ENCODE measurements around the gene ITPA. TPM values are rescaled to one million over a fixed set of nuclear protein-coding genes. Genes with fewer than 3 reads are reported as not detected.

Gene ITPA
- total and polyA plus RNA-seq, 2 of the 13 experiments (the other 11 are each of a cell fraction or from before 2014, with no cell fraction given) = 60.1 to 103 TPM

- TF ChIP-seq HNF1B (CRISPR knock-in tag; IDR thresholded peaks at IDR 0.05) (no peak), DDIT3 (CRISPR knock-in tag; IDR thresholded peaks at IDR 0.05) (no peak), RXRB (CRISPR knock-in tag; IDR thresholded peaks at IDR 0.05; ENCODE audit: borderline replicate concordance) (0 out of 2 replicates have a peak, but pooled peaks have one; percentile 12), ZNF552 (CRISPR knock-in tag; IDR thresholded peaks at IDR 0.05; ENCODE audit: borderline replicate concordance) (no peak), RFX5 (IDR thresholded peaks at IDR 0.05; ENCODE audit: low read depth, low read length) (no peak), MED8 (CRISPR knock-in tag; IDR thresholded peaks at IDR 0.05; ENCODE audit: insufficient replicate concordance) (no peak), ZBTB20 (CRISPR knock-in tag; IDR thresholded peaks at IDR 0.05; ENCODE audit: borderline replicate concordance, low read depth) (0 out of 2 replicates have a peak, but pooled peaks have one; percentile 8), SCMH1 (CRISPR knock-in tag; IDR thresholded peaks at IDR 0.05; ENCODE audit: borderline replicate concordance) (no peak), KDM5A (IDR thresholded peaks at IDR 0.05; ENCODE audit: borderline replicate concordance, low read length) (no peak), NBN (conservative IDR thresholded peaks at IDR 0.05) (no peak), RBM22 (optimal IDR thresholded peaks at IDR 0.05; ENCODE audit: low read length) (no peak), ZNF782 (CRISPR knock-in tag; IDR thresholded peaks at IDR 0.05; ENCODE audit: borderline replicate concordance) (no peak), GATAD2A (CRISPR knock-in tag; IDR thresholded peaks at IDR 0.05) (no peak), KLF11 (CRISPR knock-in tag; IDR thresholded peaks at IDR 0.05) (no peak), ZMYM4 (CRISPR knock-in tag; IDR thresholded peaks at IDR 0.05) (no peak), ATF1 (CRISPR knock-in tag; IDR thresholded peaks at IDR 0.05) (no peak), YEATS4 (CRISPR knock-in tag; IDR thresholded peaks at IDR 0.05; ENCODE audit: borderline replicate concordance) (no peak)
- TF ChIP-seq, protein P1, sequence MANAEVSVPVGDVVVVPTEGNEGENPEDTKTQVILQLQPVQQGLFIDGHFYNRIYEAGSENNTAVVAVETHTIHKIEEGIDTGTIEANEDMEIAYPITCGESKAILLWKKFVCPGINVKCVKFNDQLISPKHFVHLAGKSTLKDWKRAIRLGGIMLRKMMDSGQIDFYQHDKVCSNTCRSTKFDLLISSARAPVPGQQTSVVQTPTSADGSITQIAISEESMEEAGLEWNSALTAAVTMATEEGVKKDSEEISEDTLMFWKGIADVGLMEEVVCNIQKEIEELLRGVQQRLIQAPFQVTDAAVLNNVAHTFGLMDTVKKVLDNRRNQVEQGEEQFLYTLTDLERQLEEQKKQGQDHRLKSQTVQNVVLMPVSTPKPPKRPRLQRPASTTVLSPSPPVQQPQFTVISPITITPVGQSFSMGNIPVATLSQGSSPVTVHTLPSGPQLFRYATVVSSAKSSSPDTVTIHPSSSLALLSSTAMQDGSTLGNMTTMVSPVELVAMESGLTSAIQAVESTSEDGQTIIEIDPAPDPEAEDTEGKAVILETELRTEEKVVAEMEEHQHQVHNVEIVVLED (CRISPR knock-in tag; IDR thresholded peaks at IDR 0.05; ENCODE audit: borderline replicate concordance) = no peak
- TF ChIP-seq, protein P2, sequence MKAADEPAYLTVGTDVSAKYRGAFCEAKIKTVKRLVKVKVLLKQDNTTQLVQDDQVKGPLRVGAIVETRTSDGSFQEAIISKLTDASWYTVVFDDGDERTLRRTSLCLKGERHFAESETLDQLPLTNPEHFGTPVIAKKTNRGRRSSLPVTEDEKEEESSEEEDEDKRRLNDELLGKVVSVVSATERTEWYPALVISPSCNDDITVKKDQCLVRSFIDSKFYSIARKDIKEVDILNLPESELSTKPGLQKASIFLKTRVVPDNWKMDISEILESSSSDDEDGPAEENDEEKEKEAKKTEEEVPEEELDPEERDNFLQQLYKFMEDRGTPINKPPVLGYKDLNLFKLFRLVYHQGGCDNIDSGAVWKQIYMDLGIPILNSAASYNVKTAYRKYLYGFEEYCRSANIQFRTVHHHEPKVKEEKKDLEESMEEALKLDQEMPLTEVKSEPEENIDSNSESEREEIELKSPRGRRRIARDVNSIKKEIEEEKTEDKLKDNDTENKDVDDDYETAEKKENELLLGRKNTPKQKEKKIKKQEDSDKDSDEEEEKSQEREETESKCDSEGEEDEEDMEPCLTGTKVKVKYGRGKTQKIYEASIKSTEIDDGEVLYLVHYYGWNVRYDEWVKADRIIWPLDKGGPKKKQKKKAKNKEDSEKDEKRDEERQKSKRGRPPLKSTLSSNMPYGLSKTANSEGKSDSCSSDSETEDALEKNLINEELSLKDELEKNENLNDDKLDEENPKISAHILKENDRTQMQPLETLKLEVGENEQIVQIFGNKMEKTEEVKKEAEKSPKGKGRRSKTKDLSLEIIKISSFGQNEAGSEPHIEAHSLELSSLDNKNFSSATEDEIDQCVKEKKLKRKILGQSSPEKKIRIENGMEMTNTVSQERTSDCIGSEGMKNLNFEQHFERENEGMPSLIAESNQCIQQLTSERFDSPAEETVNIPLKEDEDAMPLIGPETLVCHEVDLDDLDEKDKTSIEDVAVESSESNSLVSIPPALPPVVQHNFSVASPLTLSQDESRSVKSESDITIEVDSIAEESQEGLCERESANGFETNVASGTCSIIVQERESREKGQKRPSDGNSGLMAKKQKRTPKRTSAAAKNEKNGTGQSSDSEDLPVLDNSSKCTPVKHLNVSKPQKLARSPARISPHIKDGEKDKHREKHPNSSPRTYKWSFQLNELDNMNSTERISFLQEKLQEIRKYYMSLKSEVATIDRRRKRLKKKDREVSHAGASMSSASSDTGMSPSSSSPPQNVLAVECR (CRISPR knock-in tag; IDR thresholded peaks at IDR 0.05; ENCODE audit: borderline replicate concordance) = 0 out of 2 replicates have a peak, but pooled peaks have one; percentile 18
These were observed 28.8 kb downstream of the ITPA start (continued) for GRCh38 chr20:3237958-3238615.

All from HepG2 (cell line).